ENCODE data around the gene DHX38.

GRCh38 chr16:72068930-72069329 is 24.7 kb upstream of the DHX38 start:
- no peak for TF ChIP-seq CTCF (IDR thresholded peaks at IDR 0.05)
- TF ChIP-seq POLR2A (IDR thresholded peaks at IDR 0.05), result no peak
- no peak for TF ChIP-seq EP300 (IDR thresholded peaks at IDR 0.05)
- no peak for TF ChIP-seq POLR2AphosphoS5 (IDR thresholded peaks at IDR 0.05)

Data from sigmoid colon (tissue), 4 donors.